H9 (cell line): ENCODE measurements around the gene SOWAHB. TPM values are rescaled to one million over a fixed set of nuclear protein-coding genes. Genes with fewer than 3 reads are reported as not detected.

ENCODE experiments used
- DNase-seq: peaks from one replicate; pipeline ENCODE4 v3.0.0-alpha.2; 2017
- H2AFZ ChIP-seq: one replicate; pipeline ENCODE4 v1.6.1; 2013; ENCODE audit warnings: mild to moderate bottlenecking, low read length, control low read depth, moderate library complexity
- H2AK5ac ChIP-seq: 2 replicates; pipeline ENCODE4 v1.6.1; 2013; ENCODE audit warnings: low read length, control low read depth, mixed read lengths; ENCODE audit not compliant: insufficient read length
- H2BK120ac ChIP-seq: one replicate; pipeline ENCODE4 v1.6.1; 2013; ENCODE audit warnings: low read depth, mild to moderate bottlenecking, low read length, control low read depth, inconsistent platforms; ENCODE audit not compliant: poor library complexity, severe bottlenecking
- H2BK12ac ChIP-seq: 2 replicates; pipeline ENCODE4 v1.6.1; 2013; ENCODE audit warnings: low read length, control low read depth, mixed read lengths, low read depth; ENCODE audit not compliant: insufficient read length
- H2BK15ac ChIP-seq: 2 replicates; pipeline ENCODE4 v1.6.1; 2013; ENCODE audit warnings: low read depth, low read length, control low read depth
- H2BK20ac ChIP-seq: one replicate; pipeline ENCODE4 v1.6.1; 2013; ENCODE audit warnings: low read depth, mild to moderate bottlenecking, low read length, control low read depth, inconsistent platforms; ENCODE audit not compliant: poor library complexity, severe bottlenecking
- H2BK5ac ChIP-seq: 2 replicates; pipeline ENCODE4 v1.6.1; 2013; ENCODE audit warnings: low read length, control low read depth, mixed read lengths; ENCODE audit not compliant: insufficient read length
- H3K14ac ChIP-seq: 2 replicates; pipeline ENCODE4 v1.6.1; 2013; ENCODE audit warnings: low read length, control low read depth; ENCODE audit not compliant: insufficient read depth
- H3K18ac ChIP-seq: 2 replicates; pipeline ENCODE4 v1.6.1; 2013; ENCODE audit warnings: low read depth, mild to moderate bottlenecking, mixed read lengths, low read length, control low read depth; ENCODE audit not compliant: insufficient read length
- H3K23ac ChIP-seq: 2 replicates; pipeline ENCODE4 v1.6.1; 2013; ENCODE audit warnings: low read length, control low read depth, mixed read lengths, low read depth; ENCODE audit not compliant: insufficient read length
- H3K23me2 ChIP-seq: 2 replicates; pipeline ENCODE4 v1.6.1; 2013; ENCODE audit warnings: low read depth, mild to moderate bottlenecking, mixed read lengths, low read length, control low read depth; ENCODE audit not compliant: insufficient read length, poor library complexity, severe bottlenecking
- H3K27ac ChIP-seq: 2 replicates; pipeline ENCODE4 v1.5.1; 2013; ENCODE audit warnings: low read length, control low read depth, mixed read lengths, low read depth; ENCODE audit not compliant: insufficient read length
- H3K27me3 ChIP-seq: 2 replicates; pipeline ENCODE4 v1.6.1; 2013; ENCODE audit warnings: low read length, control low read depth, inconsistent platforms; ENCODE audit not compliant: insufficient read depth
- H3K4ac ChIP-seq: 2 replicates; pipeline ENCODE4 v1.6.1; 2013; ENCODE audit warnings: low read depth, mild to moderate bottlenecking, control low read depth, inconsistent platforms, low read length, moderate library complexity
- H3K4me1 ChIP-seq: 2 replicates; pipeline ENCODE4 v1.6.1; 2013; ENCODE audit warnings: low read length, control low read depth, inconsistent platforms; ENCODE audit not compliant: insufficient read depth
- H3K4me2 ChIP-seq: 2 replicates; pipeline ENCODE4 v1.6.1; 2013; ENCODE audit warnings: low read length, control low read depth, mixed read lengths; ENCODE audit not compliant: insufficient read length, insufficient read depth
- H3K56ac ChIP-seq: 2 replicates; pipeline ENCODE4 v1.6.1; 2013; ENCODE audit warnings: low read depth, mild to moderate bottlenecking, mixed read lengths, low read length, control low read depth; ENCODE audit not compliant: insufficient read length
- H3K79me1 ChIP-seq: 2 replicates; pipeline ENCODE4 v1.6.1; 2013; ENCODE audit warnings: low read depth, mild to moderate bottlenecking, moderate library complexity, low read length, control low read depth, inconsistent platforms; ENCODE audit not compliant: insufficient read depth, poor library complexity, severe bottlenecking
- H3K79me2 ChIP-seq: 2 replicates; pipeline ENCODE4 v1.6.1; 2013; ENCODE audit warnings: low read length, control low read depth, inconsistent platforms; ENCODE audit not compliant: insufficient read depth
- H3K9ac ChIP-seq: 2 replicates; pipeline ENCODE4 v1.6.1; 2013; ENCODE audit warnings: low read length, control low read depth, mixed read lengths; ENCODE audit not compliant: insufficient read length; ENCODE audit errors: extremely low read depth
- H3K9me3 ChIP-seq: one replicate; pipeline ENCODE4 v1.6.1; 2013; ENCODE audit warnings: low read depth, low read length, inconsistent platforms; ENCODE audit not compliant: control insufficient read depth
- H3T11ph ChIP-seq: one replicate; pipeline ENCODE4 v1.6.1; 2013; ENCODE audit warnings: mild to moderate bottlenecking, low read length, control low read depth, inconsistent platforms
- H4K20me1 ChIP-seq: one replicate; pipeline ENCODE4 v1.6.1; 2013; ENCODE audit not compliant: control insufficient read depth, insufficient read length, insufficient read depth
- H4K5ac ChIP-seq: 2 replicates; pipeline ENCODE4 v1.6.1; 2013; ENCODE audit warnings: low read depth, mild to moderate bottlenecking, mixed read lengths, low read length, control low read depth; ENCODE audit not compliant: insufficient read length
- H4K8ac ChIP-seq: replicated peaks from 2 replicates; pipeline ENCODE4 v1.6.1; 2013; ENCODE audit warnings: low read length, control low read depth, mixed read lengths, low read depth; ENCODE audit not compliant: insufficient read length
- H4K91ac ChIP-seq: 2 replicates; pipeline ENCODE4 v1.6.1; 2013; ENCODE audit warnings: low read depth, mild to moderate bottlenecking, moderate library complexity, mixed read lengths, low read length, control low read depth; ENCODE audit not compliant: insufficient read length
- H3K27ac Mint-ChIP-seq, 3 experiments: 2 replicates in 2 of 3; 3 replicates in 1 of 3; pipeline ENCODE4 v1.8.0; 2020 to 2021; ENCODE audit warnings: mixed read lengths in 3 of 3, mild to moderate bottlenecking in 1 of 3, moderate library complexity in 1 of 3
- H3K27me3 Mint-ChIP-seq: 2 replicates; pipeline ENCODE4 v1.8.0; 2021; ENCODE audit warnings: low read depth, mild to moderate bottlenecking, moderate library complexity, mixed read lengths
- H3K36me3 Mint-ChIP-seq, 3 experiments: 2 replicates in 2 of 3; 3 replicates in 1 of 3; pipeline ENCODE4 v1.8.0; 2020 to 2021; ENCODE audit warnings: low read depth in 3 of 3, mixed read lengths in 3 of 3; ENCODE audit not compliant: insufficient read depth in 1 of 3
- H3K4me1 Mint-ChIP-seq, 2 experiments: 2 replicates each; pipeline ENCODE4 v1.8.0; 2020; ENCODE audit warnings: mixed read lengths in 2 of 2
- H3K4me3 Mint-ChIP-seq, 2 experiments: 2 replicates in 1 of 2; 3 replicates in 1 of 2; pipeline ENCODE4 v1.8.0; 2020 to 2021; ENCODE audit warnings: mild to moderate bottlenecking in 2 of 2, mixed read lengths in 2 of 2, moderate library complexity in 1 of 2
- H3K9me3 Mint-ChIP-seq, 2 experiments: 2 replicates in 1 of 2; 3 replicates in 1 of 2; pipeline ENCODE4 v1.8.0; 2020; ENCODE audit warnings: mild to moderate bottlenecking in 2 of 2, mixed read lengths in 2 of 2, moderate library complexity in 1 of 2
- CTCF ChIP-seq: fragments of 200-600 bp; sonication (generic); conservative IDR thresholded peaks from 3 replicates; pipeline ENCODE4 v1.8.0; 2021; ENCODE audit warnings: antibody characterized with exemption, mild to moderate bottlenecking
- WGBS: extraction: QIAGEN DNeasy Blood & Tissue Kit; methylation state at CpG from one replicate; pipeline ENCODE4 v1.1.7; 2013; ENCODE audit warnings: missing lambda C conversion rate, low lambda C conversion rate, mixed read lengths; ENCODE audit not compliant: insufficient read length; ENCODE audit errors: extremely low coverage; 5-methylcytosine and 5-hydroxymethylcytosine counted together
- total RNA-seq: library from RNA; stranded (reverse); gene quantifications from 2 replicates; pipeline ENCODE4 v1.2.1, GENCODE V29; 2021

SOWAHB gene
- total RNA-seq, 1 experiment from 2014 or later: 0.26 TPM

GRCh38 chr4:76892001-76892400 lies 5.9 kb downstream of the SOWAHB start:
- H2BK12ac ChIP-seq: no peak overlapping the region
- H3K9me3 ChIP-seq: no peaks in the 10 kb centered on the region
- no peak overlapping the region for H2AFZ ChIP-seq
- WGBS: no CpG with 5 or more reads among the region's 1 CpG
- no peaks in the 10 kb centered on the region for H3K9me3 Mint-ChIP-seq
- no peak overlapping the region for H3K27ac Mint-ChIP-seq
- peaks cover 2% of the 10 kb centered on the region for H4K20me1 ChIP-seq
- H3K4me1 Mint-ChIP-seq: peaks cover 10 to 12% of the 10 kb centered on the region in 2 experiments
- H3K4me1 ChIP-seq: no peaks in the 10 kb centered on the region
- peaks cover 3% of the 10 kb centered on the region for H3K23me2 ChIP-seq
- H3K79me2 ChIP-seq: no peaks in the 10 kb centered on the region
- no peak overlapping the region for H2BK15ac ChIP-seq
- H2BK20ac ChIP-seq: no peak overlapping the region
- H4K91ac ChIP-seq: no peak overlapping the region
- no peak overlapping the region for H3K9ac ChIP-seq
- H3K36me3 Mint-ChIP-seq: no peaks in the 10 kb centered on the region; a peak in 1 of 7 replicates
- no peak overlapping the region for H2BK120ac ChIP-seq
- no peak overlapping the region for H3K4me2 ChIP-seq
- no peak overlapping the region for H3K4me3 Mint-ChIP-seq
- DNase-seq: no peak
- no peak overlapping the region for H3K56ac ChIP-seq
- H3K14ac ChIP-seq: no peak overlapping the region
- H2BK5ac ChIP-seq: no peak overlapping the region
- peaks cover 16% of the 10 kb centered on the region for H3K27me3 ChIP-seq
- H3K79me1 ChIP-seq: no peaks in the 10 kb centered on the region
- no peak overlapping the region for H2AK5ac ChIP-seq
- H3K4ac ChIP-seq: no peak overlapping the region
- H3T11ph ChIP-seq: no peak overlapping the region
- no peak overlapping the region for H4K8ac ChIP-seq
- no peak for TF ChIP-seq CTCF
- H3K27me3 Mint-ChIP-seq: peaks cover 53% of the 10 kb centered on the region
- no peak overlapping the region for H3K18ac ChIP-seq
- H3K27ac ChIP-seq: no peak overlapping the region
- no peak overlapping the region for H3K23ac ChIP-seq
- no peak overlapping the region for H4K5ac ChIP-seq
